Epithelial cell of proximal tubule (primary cell): ENCODE measurements around the gene PHC1. TPM values are rescaled to one million over a fixed set of nuclear protein-coding genes. Genes with fewer than 3 reads are reported as not detected.
"Not testable (repeated sequence)": the region's sequence is repeated elsewhere in the genome, so short reads cannot be mapped to it uniquely, and the experiment has no call there.

Experiments
- DNase-seq: peaks from one replicate; pipeline ENCODE4 v3.0.0-alpha.2; 2011; ENCODE audit warnings: low read depth
- H3K4me3 ChIP-seq: 2 replicates; pipeline ENCODE4 v1.5.1; 2011; ENCODE audit warnings: low read depth, mild to moderate bottlenecking, low read length
- total RNA-seq: library from RNA; depleted of rRNA; stranded (reverse); fragments of >200 nt; gene quantifications from 2 replicates; pipeline ENCODE4 v1.2.3, GENCODE V29; 2015
- TF ChIP-seq, protein P1 (sequence below): conservative IDR thresholded peaks from 2 replicates; pipeline ENCODE4 v1.5.1; 2012; ENCODE audit warnings: low read depth, mild to moderate bottlenecking, low read length

The PHC1 gene
- total RNA-seq, 1 donor from 2014 or later: 31.0 TPM

DNA sequence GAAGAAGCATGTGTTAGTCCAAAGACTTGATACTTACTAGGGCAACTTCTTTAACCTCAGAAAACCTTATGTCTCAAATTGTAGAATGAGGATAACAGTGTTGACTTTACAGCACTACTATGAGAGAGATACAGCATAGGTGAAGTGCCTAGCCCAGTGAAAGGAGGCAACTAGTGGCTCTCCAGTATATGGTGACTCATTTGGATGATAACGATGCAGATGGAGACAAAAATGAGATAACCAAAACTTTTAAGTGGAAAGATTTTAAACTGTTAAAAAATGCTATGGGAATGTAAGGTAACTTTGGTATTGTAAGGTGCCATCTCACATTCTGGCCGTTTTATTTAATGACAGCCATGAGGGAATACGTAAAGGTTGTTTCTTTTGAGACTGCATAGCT, 2.7 kb downstream of the PHC1 start:
- TF ChIP-seq, protein P1, sequence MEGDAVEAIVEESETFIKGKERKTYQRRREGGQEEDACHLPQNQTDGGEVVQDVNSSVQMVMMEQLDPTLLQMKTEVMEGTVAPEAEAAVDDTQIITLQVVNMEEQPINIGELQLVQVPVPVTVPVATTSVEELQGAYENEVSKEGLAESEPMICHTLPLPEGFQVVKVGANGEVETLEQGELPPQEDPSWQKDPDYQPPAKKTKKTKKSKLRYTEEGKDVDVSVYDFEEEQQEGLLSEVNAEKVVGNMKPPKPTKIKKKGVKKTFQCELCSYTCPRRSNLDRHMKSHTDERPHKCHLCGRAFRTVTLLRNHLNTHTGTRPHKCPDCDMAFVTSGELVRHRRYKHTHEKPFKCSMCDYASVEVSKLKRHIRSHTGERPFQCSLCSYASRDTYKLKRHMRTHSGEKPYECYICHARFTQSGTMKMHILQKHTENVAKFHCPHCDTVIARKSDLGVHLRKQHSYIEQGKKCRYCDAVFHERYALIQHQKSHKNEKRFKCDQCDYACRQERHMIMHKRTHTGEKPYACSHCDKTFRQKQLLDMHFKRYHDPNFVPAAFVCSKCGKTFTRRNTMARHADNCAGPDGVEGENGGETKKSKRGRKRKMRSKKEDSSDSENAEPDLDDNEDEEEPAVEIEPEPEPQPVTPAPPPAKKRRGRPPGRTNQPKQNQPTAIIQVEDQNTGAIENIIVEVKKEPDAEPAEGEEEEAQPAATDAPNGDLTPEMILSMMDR: no peak
- DNase-seq: no peak
- H3K4me3 ChIP-seq: no peak overlapping the region

DNA sequence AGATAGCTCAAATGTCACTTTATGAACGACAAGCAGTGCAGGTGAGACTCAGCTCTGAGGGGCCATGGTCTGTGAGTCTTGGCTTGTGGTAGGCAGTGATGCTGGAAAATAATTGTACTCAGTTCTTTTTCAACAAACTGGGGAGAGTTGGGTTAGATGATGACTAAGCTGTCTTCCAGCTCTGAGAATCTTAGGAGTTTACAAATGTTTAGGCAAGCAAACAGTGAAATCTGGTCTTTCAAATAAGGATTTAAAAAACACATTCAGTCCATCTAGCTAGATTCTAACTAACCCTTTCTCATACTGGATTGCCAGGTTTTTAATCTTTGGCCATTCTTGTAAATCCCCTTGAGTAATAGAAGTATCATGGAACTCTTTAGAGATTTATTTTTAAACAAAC, 3.4 kb downstream of the PHC1 start:
- TF ChIP-seq, protein P1: no peak
- DNase-seq: no peak
- H3K4me3 ChIP-seq: no peak overlapping the region

DNA sequence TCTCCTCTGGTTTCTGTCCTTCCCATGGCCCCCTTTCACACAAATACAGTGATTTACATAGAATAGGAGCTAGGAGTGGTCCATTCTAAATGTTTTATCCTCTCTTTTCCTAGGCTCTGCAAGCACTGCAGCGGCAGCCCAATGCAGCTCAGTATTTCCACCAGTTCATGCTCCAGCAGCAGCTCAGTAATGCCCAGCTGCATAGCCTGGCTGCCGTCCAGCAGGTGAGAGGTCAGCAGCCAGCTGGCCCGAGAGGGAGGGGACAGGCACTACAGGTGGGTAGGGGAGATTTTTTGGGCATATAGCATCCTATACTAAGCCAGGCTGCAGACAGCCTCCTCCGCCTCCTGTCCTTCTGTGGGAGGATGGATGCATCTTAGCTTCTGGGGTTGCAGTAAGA, 5.3 kb downstream of the PHC1 start:
- DNase-seq, H3K4me3 ChIP-seq: not testable (repeated sequence)

DNA sequence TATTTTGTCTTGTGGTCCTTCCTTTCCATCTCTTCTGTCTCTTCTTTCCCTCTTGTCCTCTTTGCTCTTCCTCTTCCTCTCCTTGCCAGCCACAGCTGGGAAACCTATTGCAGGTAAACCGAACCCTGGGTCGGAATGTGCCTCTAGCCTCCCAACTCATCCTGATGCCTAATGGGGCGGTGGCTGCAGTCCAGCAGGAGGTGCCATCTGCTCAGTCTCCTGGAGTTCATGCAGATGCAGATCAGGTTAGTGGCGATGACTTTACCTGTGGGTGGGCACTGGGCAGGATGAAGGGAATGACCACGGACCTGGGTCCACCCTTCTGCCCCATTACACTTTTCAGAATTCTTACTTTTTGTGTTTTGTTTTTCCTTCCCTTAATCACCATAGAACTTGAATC, 8.2 kb downstream of the PHC1 start:
- TF ChIP-seq, protein P1: no peak
- no peak for DNase-seq
- no peak overlapping the region for H3K4me3 ChIP-seq

DNA sequence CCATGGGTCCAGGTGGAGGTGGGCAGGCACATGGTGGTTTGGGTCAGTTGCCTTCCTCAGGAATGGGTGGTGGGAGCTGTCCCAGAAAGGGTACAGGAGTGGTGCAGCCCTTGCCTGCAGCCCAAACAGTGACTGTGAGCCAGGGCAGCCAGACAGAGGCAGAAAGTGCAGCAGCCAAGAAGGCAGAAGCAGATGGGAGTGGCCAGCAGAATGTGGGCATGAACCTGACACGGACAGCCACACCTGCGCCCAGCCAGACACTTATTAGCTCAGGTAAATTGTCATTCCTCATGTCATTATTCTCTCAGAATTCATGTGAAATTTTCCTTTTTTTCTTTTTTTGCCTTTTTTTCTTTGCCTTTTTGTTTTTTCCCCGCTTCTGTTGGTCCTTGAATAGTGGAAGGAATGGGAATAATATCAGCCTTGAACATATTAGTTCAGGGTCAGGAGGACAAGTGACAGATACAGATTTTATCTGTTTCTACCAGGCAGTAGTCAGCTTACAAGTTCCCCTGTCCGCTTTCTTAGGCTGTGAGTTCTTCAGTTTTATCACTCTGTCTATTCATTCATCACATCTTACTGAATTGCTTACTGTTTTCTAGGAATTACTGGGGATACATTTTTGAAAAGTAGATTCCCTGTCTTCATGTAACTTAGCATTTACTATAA, 16.5 kb downstream of the PHC1 start:
- H3K4me3 ChIP-seq, DNase-seq: not testable (repeated sequence)

DNA sequence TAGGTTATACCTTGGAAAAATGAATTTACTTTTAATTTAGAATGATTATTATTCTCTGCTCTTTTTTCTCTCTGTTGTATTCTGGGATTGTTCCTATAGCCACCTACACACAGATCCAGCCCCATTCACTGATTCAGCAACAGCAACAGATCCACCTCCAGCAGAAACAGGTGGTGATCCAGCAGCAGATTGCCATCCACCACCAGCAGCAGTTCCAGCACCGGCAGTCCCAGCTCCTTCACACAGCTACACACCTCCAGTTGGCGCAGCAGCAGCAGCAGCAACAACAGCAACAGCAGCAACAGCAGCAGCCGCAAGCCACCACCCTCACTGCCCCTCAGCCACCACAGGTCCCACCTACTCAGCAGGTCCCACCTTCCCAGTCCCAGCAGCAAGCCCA, 18.2 kb downstream of the PHC1 start:
- H3K4me3 ChIP-seq, DNase-seq: not testable (repeated sequence)

DNA sequence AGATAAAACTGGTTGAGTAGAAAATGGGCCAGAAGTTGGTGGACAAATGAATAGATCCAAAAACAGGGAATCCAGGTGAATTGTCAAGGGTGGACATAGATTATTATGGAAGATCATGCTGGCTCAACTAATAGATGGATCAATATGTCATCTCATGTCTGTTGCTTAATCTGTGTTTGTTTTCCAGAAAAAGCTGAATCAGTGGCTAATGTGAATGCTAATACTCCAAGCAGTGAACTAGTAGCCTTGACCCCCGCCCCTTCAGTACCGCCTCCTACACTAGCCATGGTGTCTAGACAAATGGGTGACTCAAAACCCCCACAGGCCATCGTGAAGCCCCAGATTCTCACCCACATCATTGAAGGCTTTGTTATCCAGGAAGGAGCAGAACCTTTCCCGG, 19.8 kb downstream of the PHC1 start:
- DNase-seq, H3K4me3 ChIP-seq: not testable (repeated sequence)

DNA sequence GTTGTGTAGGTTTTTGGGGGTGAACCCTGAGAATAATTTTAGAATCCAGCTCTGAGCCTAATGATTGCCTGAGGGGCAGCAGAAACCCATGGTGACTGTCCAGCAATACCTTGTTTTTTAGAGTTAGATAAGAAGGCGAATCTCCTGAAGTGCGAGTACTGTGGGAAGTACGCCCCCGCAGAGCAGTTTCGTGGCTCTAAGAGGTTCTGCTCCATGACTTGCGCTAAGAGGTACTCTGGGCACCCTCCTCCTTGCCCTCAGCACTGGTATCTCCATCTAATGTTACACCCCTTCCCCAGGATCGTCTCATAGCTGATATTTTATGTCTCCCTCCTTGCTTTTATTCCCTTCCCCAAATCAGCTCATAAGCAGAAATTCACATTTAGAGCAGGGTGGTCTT, 22.4 kb downstream of the PHC1 start:
- H3K4me3 ChIP-seq: no peak overlapping the region
- TF ChIP-seq, protein P1: no peak
- no peak for DNase-seq

DNA sequence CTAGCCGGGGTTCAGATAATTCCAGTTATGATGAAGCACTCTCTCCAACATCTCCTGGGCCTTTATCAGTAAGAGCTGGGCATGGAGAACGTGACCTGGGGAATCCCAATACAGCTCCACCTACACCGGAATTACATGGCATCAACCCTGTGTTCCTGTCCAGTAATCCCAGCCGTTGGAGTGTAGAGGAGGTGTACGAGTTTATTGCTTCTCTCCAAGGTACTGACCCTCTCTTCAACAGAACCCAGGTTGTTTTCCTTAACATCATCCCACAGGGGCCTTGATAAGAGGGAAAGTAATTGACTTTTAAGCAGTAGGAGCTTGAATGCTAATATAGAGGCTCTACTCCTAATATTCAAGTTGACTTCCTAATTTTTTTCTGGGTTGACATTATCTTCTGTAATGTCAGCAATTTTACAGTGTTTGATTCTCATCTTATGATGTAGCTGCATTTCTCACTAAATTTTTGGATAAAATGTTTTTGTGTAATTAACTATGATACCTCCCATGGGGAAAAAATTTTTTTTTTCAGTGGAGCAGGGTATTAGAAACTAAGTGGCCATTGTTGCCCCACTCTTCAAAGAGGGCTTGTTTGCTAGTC, 23.6 kb downstream of the PHC1 start:
- not testable (repeated sequence) for H3K4me3 ChIP-seq, DNase-seq
